A673 (cell line): ENCODE data around the gene PPP2R5D. TPM values are rescaled to one million over a fixed set of nuclear protein-coding genes. Genes with fewer than 3 reads are reported as not detected.

Experiments
- BruUV-seq: library from RNA; stranded (reverse); fragments of 400-500 nt; replicated peaks from 2 replicates; lab custom pipeline; 2021; lab: Mats Ljungman, UMichigan
- CTCF ChIA-PET: fragments of 300-600 bp; sonication (Branson Sonifier 250); formaldehyde crosslinking; loops from one replicate; lab custom pipeline; 2022; ENCODE audit warnings: antibody characterized with exemption; lab: Charles Lee
- POLR2A ChIA-PET: fragments of 300-600 bp; sonication (Branson Sonifier 250); formaldehyde crosslinking; loops from one replicate; lab custom pipeline; 2022; ENCODE audit warnings: antibody characterized with exemption; ENCODE audit not compliant: low non-redundant PET; lab: Charles Lee
- DNase-seq: peaks from one replicate; pipeline ENCODE4 v3.0.0-alpha.2; 2015; ENCODE audit warnings: low spot score
- H3K27ac ChIP-seq: fragments of 200-600 bp; sonication (generic); 2 replicates; pipeline ENCODE4 v1.5.1; 2016; ENCODE audit warnings: mixed run types, low read depth, mild to moderate bottlenecking, mixed read lengths, antibody characterized with exemption, low read length; ENCODE audit not compliant: poor library complexity, severe bottlenecking
- H3K27me3 ChIP-seq: fragments of 200-600 bp; sonication (generic); replicated peaks from 2 replicates; pipeline ENCODE4 v1.6.1; 2017; ENCODE audit warnings: mixed run types, low read depth, mild to moderate bottlenecking, mixed read lengths, antibody characterized with exemption, low read length; ENCODE audit not compliant: insufficient read depth, poor library complexity
- H3K36me3 ChIP-seq: fragments of 200-600 bp; sonication (generic); 2 replicates; pipeline ENCODE4 v1.6.1; 2016; ENCODE audit warnings: mixed run types, mild to moderate bottlenecking, mixed read lengths, antibody characterized with exemption, low read length; ENCODE audit not compliant: insufficient read depth, poor library complexity, severe bottlenecking
- H3K4me1 ChIP-seq: fragments of 200-600 bp; sonication (generic); 2 replicates; pipeline ENCODE4 v1.6.1; 2017; ENCODE audit warnings: mixed run types, mild to moderate bottlenecking, mixed read lengths, antibody characterized with exemption, low read length; ENCODE audit not compliant: insufficient read depth, poor library complexity, severe bottlenecking
- H3K4me3 ChIP-seq: fragments of 200-600 bp; sonication (generic); 2 replicates; pipeline ENCODE4 v1.5.1; 2016; ENCODE audit warnings: low read depth, mixed run types, mild to moderate bottlenecking, mixed read lengths, low read length; ENCODE audit not compliant: poor library complexity, severe bottlenecking
- H3K9me3 ChIP-seq: fragments of 200-600 bp; sonication (generic); 2 replicates; pipeline ENCODE4 v1.6.1; 2016; ENCODE audit warnings: mixed run types, low read depth, mild to moderate bottlenecking, mixed read lengths, antibody characterized with exemption, low read length; ENCODE audit not compliant: poor library complexity, severe bottlenecking
- EZH2 ChIP-seq: fragments of 200-600 bp; sonication (generic); IDR thresholded peaks from 2 replicates; pipeline ENCODE4 v1.6.1; 2017; ENCODE audit warnings: borderline replicate concordance, low read depth, mild to moderate bottlenecking, mixed read lengths, antibody characterized with exemption, low read length; ENCODE audit not compliant: poor library complexity, severe bottlenecking
- intact Hi-C: fragments of 100-400 bp; cut with micrococcal nuclease; formaldehyde crosslinking; loops from one replicate; pipeline ENCODE4 v1.10.0; 2022; ENCODE audit not compliant: unreplicated experiment
- total RNA-seq: library from RNA; stranded (reverse); gene quantifications from 2 replicates; pipeline ENCODE4 v1.2.3, GENCODE V29; 2021
- TF ChIP-seq, protein P1 (sequence below): fragments of 300-800, 200-600 bp; sonication (generic); conservative IDR thresholded peaks from 2 replicates; pipeline ENCODE4 v1.5.1; 2017; ENCODE audit warnings: low read depth, mild to moderate bottlenecking, antibody characterized with exemption, low read length, moderate library complexity, mixed read lengths

Gene PPP2R5D
- total RNA-seq, 1 experiment from 2014 or later = 73.6 TPM

DNA sequence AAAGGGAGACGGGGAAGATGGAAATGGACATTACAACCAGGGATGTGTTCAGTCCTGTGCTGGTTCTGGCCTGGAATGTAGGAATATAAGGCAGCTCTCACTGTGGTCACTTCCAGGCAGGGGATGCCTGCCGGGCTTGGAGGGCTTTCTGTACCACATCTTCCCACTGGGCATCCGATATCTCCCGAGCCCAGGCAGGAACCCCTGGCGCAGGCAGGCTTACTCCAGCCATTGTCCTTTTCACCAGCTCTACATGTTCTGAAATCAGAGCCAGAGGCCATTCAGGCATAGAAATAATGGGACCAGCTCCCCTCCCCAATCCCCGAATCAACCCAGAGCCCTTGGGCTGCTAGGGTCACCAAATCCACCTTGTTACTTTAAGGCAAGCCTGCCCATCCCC is 28.0 kb downstream of the PPP2R5D start:
- Histone ChIP-seq H3K4me3 (peak overlapping the region; percentile 82), H3K36me3 (peaks cover 60% of the 10 kb centered on the region), H3K4me1 (peaks cover 7% of the 10 kb centered on the region), H3K27ac (peak overlapping the region; percentile 79), H3K9me3 (no peaks in the 10 kb centered on the region), H3K27me3 (no peaks in the 10 kb centered on the region)
- POLR2A ChIA-PET = no interaction called here
- intact Hi-C loops = loop anchor here (5.0 kb wide), 1 partner anchor 110 kb away; no protein-coding TSS in a partner anchor
- DNase-seq = no peak
- CTCF ChIA-PET = no interaction called here
- no TSS peak for BruUV-seq
- TF ChIP-seq, protein P1, sequence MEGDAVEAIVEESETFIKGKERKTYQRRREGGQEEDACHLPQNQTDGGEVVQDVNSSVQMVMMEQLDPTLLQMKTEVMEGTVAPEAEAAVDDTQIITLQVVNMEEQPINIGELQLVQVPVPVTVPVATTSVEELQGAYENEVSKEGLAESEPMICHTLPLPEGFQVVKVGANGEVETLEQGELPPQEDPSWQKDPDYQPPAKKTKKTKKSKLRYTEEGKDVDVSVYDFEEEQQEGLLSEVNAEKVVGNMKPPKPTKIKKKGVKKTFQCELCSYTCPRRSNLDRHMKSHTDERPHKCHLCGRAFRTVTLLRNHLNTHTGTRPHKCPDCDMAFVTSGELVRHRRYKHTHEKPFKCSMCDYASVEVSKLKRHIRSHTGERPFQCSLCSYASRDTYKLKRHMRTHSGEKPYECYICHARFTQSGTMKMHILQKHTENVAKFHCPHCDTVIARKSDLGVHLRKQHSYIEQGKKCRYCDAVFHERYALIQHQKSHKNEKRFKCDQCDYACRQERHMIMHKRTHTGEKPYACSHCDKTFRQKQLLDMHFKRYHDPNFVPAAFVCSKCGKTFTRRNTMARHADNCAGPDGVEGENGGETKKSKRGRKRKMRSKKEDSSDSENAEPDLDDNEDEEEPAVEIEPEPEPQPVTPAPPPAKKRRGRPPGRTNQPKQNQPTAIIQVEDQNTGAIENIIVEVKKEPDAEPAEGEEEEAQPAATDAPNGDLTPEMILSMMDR = no peak
- no peak for TF ChIP-seq EZH2

DNA sequence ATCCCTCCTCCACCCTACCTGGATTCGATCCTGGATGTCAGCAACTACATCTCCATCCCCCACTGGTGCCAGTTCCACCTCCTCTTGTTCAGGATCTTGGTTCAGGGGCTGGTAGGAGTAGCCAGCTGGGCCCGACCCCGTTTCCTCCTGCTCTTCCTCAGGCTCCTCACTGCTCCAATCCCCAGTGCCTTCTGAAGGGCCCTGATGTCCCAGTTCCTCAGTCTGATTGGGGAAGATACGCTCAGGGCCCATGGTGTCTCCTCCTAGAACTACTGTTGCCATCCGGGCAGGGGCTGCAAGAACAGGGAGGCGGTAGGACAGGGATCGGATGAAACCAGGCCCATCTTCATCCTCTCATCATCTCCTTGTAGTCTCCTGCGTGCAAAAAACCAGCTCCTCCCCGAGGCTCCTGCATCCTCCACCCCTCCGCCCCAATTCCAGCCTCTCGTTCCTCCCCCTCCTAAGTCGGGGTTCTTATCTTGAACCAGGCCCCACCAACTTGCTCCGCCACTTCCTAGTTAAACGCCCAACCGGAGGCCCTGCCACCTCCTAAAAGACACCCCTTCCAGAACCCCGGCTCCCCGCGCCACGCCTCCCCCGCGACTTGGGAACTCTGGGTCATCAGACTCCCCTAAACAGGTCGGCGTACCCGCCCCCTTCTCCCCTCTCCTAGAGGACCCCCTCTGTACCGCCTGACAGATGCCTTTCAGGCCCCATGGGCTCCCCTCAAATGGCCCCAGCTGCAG is 28.9 kb downstream of the PPP2R5D start:
- POLR2A ChIA-PET = interaction anchor here (1.2 kb wide), 1 partner anchor 84 kb away, joined by 5 read pairs; the partner anchor contains the start of gene CNPY3
- Histone ChIP-seq H3K36me3 (peaks cover 60% of the 10 kb centered on the region), H3K4me3 (peak overlapping the region; percentile 82), H3K27me3 (no peaks in the 10 kb centered on the region), H3K27ac (peak overlapping the region; percentile 79), H3K4me1 (peaks cover 7% of the 10 kb centered on the region), H3K9me3 (no peaks in the 10 kb centered on the region)
- intact Hi-C loops = loop anchor here (5.0 kb wide), 1 partner anchor 111 kb away; no protein-coding TSS in a partner anchor
- TF ChIP-seq, protein P1 = no peak
- no peak for TF ChIP-seq EZH2
- no TSS peak for BruUV-seq
- no peak for DNase-seq
- CTCF ChIA-PET = interaction anchor here (1.2 to 1.5 kb wide), 2 partner anchors 63 to 131 kb away, joined by 5 to 8 read pairs; partner anchors contain the start of gene PTK7

DNA sequence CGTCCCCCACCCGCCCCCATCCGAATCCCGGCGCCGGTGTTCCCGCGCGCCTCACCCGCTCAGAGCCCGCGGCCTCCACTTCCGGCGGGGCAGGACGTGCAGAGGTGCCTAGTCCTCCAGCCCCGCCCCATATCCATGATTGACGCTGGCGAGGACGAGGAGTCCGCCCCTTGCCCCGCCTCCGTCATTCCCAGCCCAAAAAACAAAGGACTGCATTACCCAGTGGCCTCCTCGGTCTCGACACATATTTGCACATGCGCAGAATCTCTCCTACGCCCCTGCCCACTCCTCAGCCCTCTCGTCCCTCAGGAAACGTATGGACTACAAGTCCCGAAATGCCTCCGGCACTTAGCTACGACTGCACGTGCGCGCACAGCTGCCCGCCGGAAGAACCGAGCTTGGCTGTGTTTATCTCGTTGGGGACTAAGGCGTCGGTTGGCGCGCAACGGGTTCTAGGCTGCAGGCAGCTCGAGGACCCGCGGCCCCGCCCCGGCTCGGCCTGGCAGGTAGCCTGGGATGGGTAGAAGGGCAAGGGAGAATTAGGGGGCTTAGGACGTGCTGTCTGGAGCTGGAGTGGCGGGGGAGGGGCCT is 29.6 kb downstream of the PPP2R5D start, which contains the start of the genes KLHDC3 and MEA1:
Gene KLHDC3 (plus strand): TSS at position 407 of the 591 bp plus-strand sequence. CDS start 2,944 bp downstream, outside the sequence.
Gene MEA1 (minus strand): TSS at position 104 of the 591 bp plus-strand sequence. CDS start 133 bp downstream, outside the sequence.
- BruUV-seq = no TSS peak
- TF ChIP-seq EZH2 = no peak
- TF ChIP-seq, protein P1 = no peak
- intact Hi-C loops = loop anchor here (5.0 kb wide), 1 partner anchor 112 kb away; no protein-coding TSS in a partner anchor
- Histone ChIP-seq H3K27ac (peak within 1 kb of the TSS; percentile 79), H3K4me1 (peaks cover 7% of the 10 kb centered on the region), H3K9me3 (no peaks in the 10 kb centered on the region), H3K36me3 (peaks cover 59% of the 10 kb centered on the region), H3K27me3 (no peaks in the 10 kb centered on the region), H3K4me3 (peak within 1 kb of the TSS; percentile 82)
- ChIA-PET POLR2A (interaction anchor here (0.6 to 1.2 kb wide), 2 partner anchors 30 to 85 kb away, joined by 3 to 5 read pairs; partner anchors contain the start of genes CNPY3 and PPP2R5D), CTCF (interaction anchor here (0.6 to 1.5 kb wide), 4 partner anchors 35 to 150 kb away, joined by 4 to 8 read pairs (median 5); partner anchors contain the start of genes PEX6 and PTK7)
- DNase-seq = peak; percentile 100
